Epithelial cell of proximal tubule (primary cell): Measurements from ENCODE around the gene NNMT. TPM values are rescaled to one million over a fixed set of nuclear protein-coding genes. Genes with fewer than 3 reads are reported as not detected.
A peak's percentile ranks its signal among the peaks of the same experiment; 100 is the strongest.

ENCODE experiments used
- DNase-seq: peaks from one replicate; pipeline ENCODE4 v3.0.0-alpha.2; 2011; ENCODE audit warnings: low read depth
- H3K4me3 ChIP-seq: 2 replicates; pipeline ENCODE4 v1.5.1; 2011; ENCODE audit warnings: low read depth, mild to moderate bottlenecking, low read length
- CTCF ChIP-seq: conservative IDR thresholded peaks from 2 replicates; pipeline ENCODE4 v1.5.1; 2012; ENCODE audit warnings: low read depth, mild to moderate bottlenecking, low read length
- total RNA-seq: library from RNA; depleted of rRNA; stranded (reverse); fragments of >200 nt; gene quantifications from 2 replicates; pipeline ENCODE4 v1.2.3, GENCODE V29; 2015

The NNMT gene
- total RNA-seq, 1 donor from 2014 or later = 875 TPM

- peak overlapping the region; percentile 94 for H3K4me3 ChIP-seq
- TF ChIP-seq CTCF = no peak
- no peak for DNase-seq
Measured at GRCh38 chr11:114297806-114298709, 1.9 kb downstream of the NNMT start.

GRCh38 chr11:114298710-114299109 lies 2.5 kb downstream of the NNMT start:
- TF ChIP-seq CTCF = no peak
- peak overlapping the region; percentile 94 for H3K4me3 ChIP-seq
- DNase-seq = no peak

GRCh38 chr11:114301088-114301487 lies 4.9 kb downstream of the NNMT start:
- H3K4me3 ChIP-seq = peak overlapping the region; percentile 94
- no peak for DNase-seq
- TF ChIP-seq CTCF = no peak

GRCh38 chr11:114301927-114302326 lies 5.7 kb downstream of the NNMT start:
- peak overlapping the region; percentile 94 for H3K4me3 ChIP-seq
- DNase-seq = no peak
- no peak for TF ChIP-seq CTCF

- H3K4me3 ChIP-seq = peak overlapping the region; percentile 48
- TF ChIP-seq CTCF = no peak
- no peak for DNase-seq
Measured at GRCh38 chr11:114302663-114303062, 6.5 kb downstream of the NNMT start.

- no peak for DNase-seq
- no peak for TF ChIP-seq CTCF
- peak overlapping the region; percentile 48 for H3K4me3 ChIP-seq
Measured at GRCh38 chr11:114304065-114304464, 7.9 kb downstream of the NNMT start.

GRCh38 chr11:114304969-114305368 lies 8.8 kb downstream of the NNMT start:
- no peak for DNase-seq
- peak overlapping the region; percentile 48 for H3K4me3 ChIP-seq
- TF ChIP-seq CTCF = no peak
